HepG2 (cell line): ENCODE results near the gene NINJ2. TPM values are rescaled to one million over a fixed set of nuclear protein-coding genes. Genes with fewer than 3 reads are reported as not detected.

ENCODE experiments used
- ATAC-seq: fragments of 200-7000 bp; cut with Tn5 transposase; 3 replicates; pipeline ENCODE4 v1.9.1; 2020; ENCODE audit warnings: mild to moderate bottlenecking, moderate library complexity
- BruUV-seq: library from RNA; stranded (reverse); fragments of 400-500 nt; replicated peaks from 2 replicates; lab custom pipeline; 2021; lab: Mats Ljungman, UMichigan
- CTCF ChIA-PET: fragments of 300-600 bp; formaldehyde crosslinking; extraction: SDS; loops from one replicate; lab custom pipeline; 2021; ENCODE audit warnings: low total read pairs, inconsistent platforms, low intra/inter-chr PET ratio; lab: Yijun Ruan, JAX
- POLR2A ChIA-PET: fragments of 350-600 bp; sonication (Branson Sonifier 250); formaldehyde crosslinking; loops from one replicate; lab custom pipeline; 2020; ENCODE audit warnings: antibody characterized with exemption, inconsistent platforms; lab: Yijun Ruan, JAX
- DNase-seq: peaks from one replicate; pipeline ENCODE4 v3.0.0-alpha.2; 2015; ENCODE audit warnings: low spot score
- FAIRE-seq: peaks from 3 replicates; lab custom pipeline; 2011; peaks lifted over from hg19 to GRCh38; lab: Jason Lieb, UNC
- H2AFZ ChIP-seq: one replicate; pipeline ENCODE4 v1.6.1; 2011; ENCODE audit warnings: low read length, inconsistent platforms
- H3K27ac ChIP-seq: fragments of 300-600 bp; 3 replicates; pipeline ENCODE4 v1.8.0; 2011; ENCODE audit warnings: mixed run types, mild to moderate bottlenecking, mixed read lengths, low read length, inconsistent platforms; ENCODE audit not compliant: insufficient read depth; ENCODE audit errors: extremely low read length
- H3K27me3 ChIP-seq, 2 experiments: fragments of 200-600 bp in 1 of 2; 2 replicates in 1 of 2; 3 replicates in 1 of 2; pipeline versions ENCODE4 v1.6.0 to v1.8.0; 2011; ENCODE audit warnings: low read length in 2 of 2, mild to moderate bottlenecking in 2 of 2, moderate library complexity in 2 of 2, inconsistent platforms in 1 of 2; ENCODE audit not compliant: insufficient read depth in 2 of 2, control insufficient read depth in 1 of 2
- H3K36me3 ChIP-seq, 2 experiments: fragments of 200-600 bp in 1 of 2; replicated peaks in 1 of 2; 2 replicates in 1 of 2; 3 replicates in 1 of 2; pipeline versions ENCODE4 v1.5.1 to v1.8.0; 2011; ENCODE audit warnings: low read length in 2 of 2, inconsistent platforms in 1 of 2; ENCODE audit not compliant: insufficient read depth in 2 of 2, control insufficient read depth in 1 of 2
- H3K4me1 ChIP-seq: 2 replicates; pipeline ENCODE4 v1.5.1; 2012; ENCODE audit warnings: low read length, inconsistent platforms; ENCODE audit not compliant: insufficient read depth
- H3K4me2 ChIP-seq: 2 replicates; pipeline ENCODE4 v1.6.0; 2011; ENCODE audit warnings: low read depth, low read length, inconsistent platforms
- H3K4me3 ChIP-seq, 3 experiments: fragments of 200-600 bp in 1 of 3; sonication (generic), shearing (Covaris generic) in 1 of 3; replicated peaks in 1 of 3; 2 replicates each; pipeline ENCODE4 v1.5.1; 2011 to 2016; ENCODE audit warnings: low read length in 3 of 3, inconsistent platforms in 2 of 3, low read depth in 2 of 3, mild to moderate bottlenecking in 2 of 3, control low read depth in 1 of 3, mixed read lengths in 1 of 3; ENCODE audit not compliant: insufficient read depth in 1 of 3
- H3K79me2 ChIP-seq: one replicate; pipeline ENCODE4 v1.6.1; 2011; ENCODE audit warnings: low read length, inconsistent platforms; ENCODE audit not compliant: insufficient read depth
- H3K9ac ChIP-seq: 2 replicates; pipeline ENCODE4 v1.6.0; 2011; ENCODE audit warnings: mild to moderate bottlenecking, low read depth, low read length, inconsistent platforms; ENCODE audit not compliant: insufficient read depth
- H3K9me3 ChIP-seq: 2 replicates; pipeline ENCODE4 v1.5.1; 2012; ENCODE audit warnings: mild to moderate bottlenecking, low read length
- H4K20me1 ChIP-seq: 2 replicates; pipeline ENCODE4 v1.6.0; 2011; ENCODE audit warnings: inconsistent platforms, mild to moderate bottlenecking, low read length, moderate library complexity; ENCODE audit not compliant: insufficient read depth
- ZFP36L1 ChIP-seq: sonication (generic); formaldehyde crosslinking; IDR thresholded peaks from 2 replicates; pipeline ENCODE4 v1.8.0; 2022; ENCODE audit warnings: mild to moderate bottlenecking, missing genetic modification reagents, moderate library complexity
- ZNF501 ChIP-seq: sonication (generic); formaldehyde crosslinking; IDR thresholded peaks from 2 replicates; pipeline ENCODE4 v1.5.1; 2020; ENCODE audit warnings: mild to moderate bottlenecking, moderate library complexity, missing genetic modification reagents
- ZNF629 ChIP-seq: sonication (generic); formaldehyde crosslinking; conservative IDR thresholded peaks from 2 replicates; pipeline ENCODE4 v1.5.0; 2020; ENCODE audit warnings: missing genetic modification reagents
- WGBS: methylation state at CpG from one replicate; pipeline ENCODE4 v1.1.6; 2017; ENCODE audit warnings: low lambda C conversion rate; 5-methylcytosine and 5-hydroxymethylcytosine counted together
- in situ Hi-C: cut with HindIII; loops from 2 replicates; pipeline ENCODE4 v1.10.0; 2017; ENCODE audit warnings: low pct_unique_long_range_greater_than_20kb; ENCODE audit not compliant: extremely low pct_ligation_motif_present
- intact Hi-C: fragments of 100-400 bp; cut with micrococcal nuclease; formaldehyde crosslinking; loops from one replicate; pipeline ENCODE4 v1.10.0; 2022; ENCODE audit not compliant: unreplicated experiment
- polyA plus RNA-seq, 8 experiments: library from polyadenylated mRNA; depleted of rRNA in 3 of 8; stranded (reverse) in 7 of 8; unstranded in 1 of 8; fragments of >200 nt; fragmentation: Illumina TruSeq in 4 of 8; extraction: Trizol in 4 of 8; gene quantifications; 2 replicates each; pipeline versions ENCODE4 v1.2.1 to v1.2.3, GENCODE V29; 2011 to 2016; ENCODE audit warnings: low read depth in 4 of 8, missing spikeins in 1 of 8, mixed read lengths in 1 of 8; ENCODE audit not compliant: insufficient read depth in 1 of 8
- total RNA-seq, 5 experiments: library from RNA; depleted of rRNA; stranded (reverse); fragments of >200 nt; fragmentation: Illumina TruSeq; extraction: Trizol; gene quantifications; 2 replicates each; pipeline ENCODE4 v1.2.3, GENCODE V29; 2016; ENCODE audit warnings: low read depth in 1 of 5
- TF ChIP-seq, protein P1 (sequence below): sonication (generic); formaldehyde crosslinking; IDR thresholded peaks from 2 replicates; pipeline ENCODE4 v1.5.1; 2020; ENCODE audit warnings: mild to moderate bottlenecking, missing genetic modification reagents

NINJ2 gene
- total and polyA plus RNA-seq, 2 of the 13 experiments (the other 11 are each of a cell fraction or from before 2014, with no cell fraction given): 0.62 to 3.8 TPM

GRCh38 chr12:644818-645552 lies 18.3 kb downstream of the NINJ2 start (continued):
- TF ChIP-seq, protein P1, sequence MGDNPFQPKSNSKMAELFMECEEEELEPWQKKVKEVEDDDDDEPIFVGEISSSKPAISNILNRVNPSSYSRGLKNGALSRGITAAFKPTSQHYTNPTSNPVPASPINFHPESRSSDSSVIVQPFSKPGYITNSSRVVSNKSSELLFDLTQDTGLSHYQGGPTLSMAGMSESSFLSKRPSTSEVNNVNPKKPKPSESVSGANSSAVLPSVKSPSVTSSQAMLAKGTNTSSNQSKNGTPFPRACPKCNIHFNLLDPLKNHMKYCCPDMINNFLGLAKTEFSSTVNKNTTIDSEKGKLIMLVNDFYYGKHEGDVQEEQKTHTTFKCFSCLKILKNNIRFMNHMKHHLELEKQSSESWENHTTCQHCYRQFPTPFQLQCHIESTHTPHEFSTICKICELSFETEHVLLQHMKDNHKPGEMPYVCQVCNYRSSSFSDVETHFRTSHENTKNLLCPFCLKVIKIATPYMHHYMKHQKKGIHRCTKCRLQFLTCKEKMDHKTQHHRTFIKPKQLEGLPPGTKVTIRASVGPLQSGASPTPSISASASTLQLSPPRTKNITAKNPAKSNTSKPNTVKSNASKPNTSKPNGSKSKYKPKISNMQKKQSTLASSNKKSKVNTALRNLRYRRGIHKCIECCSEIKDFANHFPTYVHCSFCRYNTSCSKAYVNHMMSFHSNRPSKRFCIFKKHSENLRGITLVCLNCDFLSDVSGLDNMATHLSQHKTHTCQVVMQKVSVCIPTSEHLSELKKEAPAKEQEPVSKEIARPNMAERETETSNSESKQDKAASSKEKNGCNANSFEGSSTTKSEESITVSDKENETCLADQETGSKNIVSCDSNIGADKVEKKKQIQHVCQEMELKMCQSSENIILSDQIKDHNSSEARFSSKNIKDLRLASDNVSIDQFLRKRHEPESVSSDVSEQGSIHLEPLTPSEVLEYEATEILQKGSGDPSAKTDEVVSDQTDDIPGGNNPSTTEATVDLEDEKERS (CRISPR knock-in tag): peak; percentile 76; the same call in 1 of the 2 replicates

DNA sequence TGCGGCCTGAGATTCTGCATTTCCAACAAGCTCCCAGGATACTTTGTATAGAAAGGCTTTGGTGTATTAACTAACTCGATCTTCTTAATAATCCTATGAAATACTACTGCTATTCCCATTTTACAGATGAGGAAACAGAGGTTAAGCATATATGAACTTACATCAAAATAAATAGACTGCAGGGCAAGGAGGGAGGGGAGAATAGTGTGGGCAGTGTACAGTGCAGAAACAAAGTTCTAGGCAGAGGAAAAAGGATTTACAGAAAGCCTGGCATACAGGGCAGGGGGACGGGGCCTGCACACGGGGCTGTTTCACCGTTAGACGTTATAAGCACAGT lies 19.0 kb downstream of the NINJ2 start:
- ATAC-seq (no peak), DNase-seq (no peak), FAIRE-seq (no peak)
- Histone ChIP-seq H3K36me3 (no peaks in the 10 kb centered on the region), H3K4me1 (peaks cover 66% of the 10 kb centered on the region), H3K9me3 (no peaks in the 10 kb centered on the region), H3K27ac (no peak overlapping the region), H3K27me3 (no peaks in the 10 kb centered on the region), H3K79me2 (no peaks in the 10 kb centered on the region), H3K4me3 (no peak overlapping the region), H3K9ac (no peak overlapping the region), H3K4me2 (no peak overlapping the region), H2AFZ (no peak overlapping the region), H4K20me1 (no peaks in the 10 kb centered on the region)
- 91% methylated on average over 6 of the region's 6 CpGs for WGBS
- CTCF ChIA-PET: no interaction called here
- BruUV-seq: no TSS peak
- in situ Hi-C loops: no loop called here
- TF ChIP-seq ZFP36L1 (CRISPR knock-in tag) (no peak), ZNF629 (CRISPR knock-in tag) (peak; percentile 79), ZNF501 (CRISPR knock-in tag) (0 out of 2 replicates have a peak, but pooled peaks have one; percentile 37)
- intact Hi-C loops: loop anchor here (10.0 kb wide), 1 partner anchor 69 kb away; no protein-coding TSS in a partner anchor
- POLR2A ChIA-PET: no interaction called here
